GM12878 (cell line): ENCODE measurements around the gene ESYT3. TPM values are rescaled to one million over a fixed set of nuclear protein-coding genes. Genes with fewer than 3 reads are reported as not detected.

ENCODE experiments used
- ATAC-seq: fragments of 200-7000 bp; cut with Tn5 transposase; 3 replicates; pipeline ENCODE4 v1.9.1; 2020; ENCODE audit warnings: mild to moderate bottlenecking, moderate library complexity
- BruUV-seq: library from RNA; stranded (reverse); fragments of 400-500 nt; replicated peaks from 2 replicates; lab custom pipeline; 2021; lab: Mats Ljungman, UMichigan
- CTCF ChIA-PET: fragments of 300-600 bp; sonication (Branson Sonifier 250); formaldehyde crosslinking; extraction: SDS; loops from one replicate; lab custom pipeline; 2021; ENCODE audit warnings: inconsistent platforms; lab: Yijun Ruan, JAX
- POLR2A ChIA-PET: fragments of 350-600 bp; formaldehyde crosslinking; extraction: SDS; loops from one replicate; lab custom pipeline; 2021; ENCODE audit warnings: inconsistent platforms; lab: Charles Lee
- RAD21 ChIA-PET: fragments of 300-600 bp; sonication (Branson Sonifier 250); formaldehyde crosslinking; loops from one replicate; lab custom pipeline; 2023; ENCODE audit warnings: antibody characterized with exemption; ENCODE audit not compliant: unreplicated experiment; lab: Charles Lee
- SMC1A ChIA-PET: fragments of 300-600 bp; sonication (Branson Sonifier 250); formaldehyde crosslinking; loops from one replicate; lab custom pipeline; 2023; ENCODE audit not compliant: unreplicated experiment, uncharacterized antibody; lab: Charles Lee
- DNase-seq: peaks from one replicate; pipeline ENCODE4 v3.0.0-alpha.2; 2011; ENCODE audit warnings: low read depth, low spot score
- FAIRE-seq: peaks from 3 replicates; lab custom pipeline; 2011; peaks lifted over from hg19 to GRCh38; lab: Jason Lieb, UNC
- H2AFZ ChIP-seq: 2 replicates; pipeline ENCODE4 v1.6.0; 2011; ENCODE audit warnings: low read depth, low read length, control low read depth; ENCODE audit not compliant: control insufficient read depth
- H3K27ac ChIP-seq: 2 replicates; pipeline ENCODE4 v1.5.1; 2011; ENCODE audit warnings: control low read depth; ENCODE audit not compliant: control insufficient read depth, insufficient read depth
- H3K27me3 ChIP-seq, 2 experiments: replicated peaks in 1 of 2; 2 replicates each; pipeline versions ENCODE4 v1.6.0 to v1.6.1; 2011; ENCODE audit warnings: low read length in 1 of 2; ENCODE audit not compliant: control insufficient read depth in 2 of 2, insufficient read depth in 2 of 2
- H3K36me3 ChIP-seq, 2 experiments: 2 replicates each; pipeline ENCODE4 v1.5.1; 2011; ENCODE audit warnings: low read length in 1 of 2; ENCODE audit not compliant: control insufficient read depth in 2 of 2, insufficient read depth in 2 of 2
- H3K4me1 ChIP-seq: 2 replicates; pipeline ENCODE4 v1.6.1; 2011; ENCODE audit warnings: mild to moderate bottlenecking, low read length, moderate library complexity, mixed read lengths; ENCODE audit not compliant: control insufficient read depth, insufficient read depth
- H3K4me2 ChIP-seq: 2 replicates; pipeline ENCODE4 v1.6.0; 2011; ENCODE audit warnings: control low read depth; ENCODE audit not compliant: control insufficient read depth, insufficient read depth
- H3K4me3 ChIP-seq: fragments of 200-600 bp; sonication (generic); 2 replicates; pipeline ENCODE4 v1.5.1; 2016
- H3K79me2 ChIP-seq: 2 replicates; pipeline ENCODE4 v1.6.0; 2011; ENCODE audit warnings: low read length; ENCODE audit not compliant: control insufficient read depth, insufficient read depth
- H3K9ac ChIP-seq: 2 replicates; pipeline ENCODE4 v1.8.0; 2011; ENCODE audit warnings: low read length, control low read depth, mixed read lengths; ENCODE audit not compliant: control insufficient read depth, insufficient read depth
- H3K9me3 ChIP-seq: replicated peaks from 3 replicates; pipeline ENCODE4 v1.5.1; 2011; ENCODE audit warnings: mild to moderate bottlenecking, low read length; ENCODE audit not compliant: control insufficient read depth, insufficient read depth
- H4K20me1 ChIP-seq: 2 replicates; pipeline ENCODE4 v1.6.0; 2011; ENCODE audit not compliant: control insufficient read depth, insufficient read depth
- CBX3 ChIP-seq: fragments of 200-600 bp; sonication (generic); IDR thresholded peaks from 2 replicates; pipeline ENCODE4 v1.6.1; 2016; ENCODE audit warnings: low read depth, borderline replicate concordance
- CBX5 ChIP-seq: sonication (generic); IDR thresholded peaks from 2 replicates; pipeline ENCODE4 v1.6.1; 2016; ENCODE audit warnings: low read depth, moderate library complexity, mild to moderate bottlenecking, inconsistent platforms
- CTCF ChIP-seq, 3 experiments: IDR thresholded peaks in 2 of 3; conservative IDR thresholded peaks in 1 of 3; 2 replicates each; pipeline ENCODE4 v1.5.1; 2011; ENCODE audit warnings: low read depth in 3 of 3, low read length in 3 of 3, mild to moderate bottlenecking in 3 of 3, control low read depth in 2 of 3, moderate library complexity in 2 of 3, inconsistent platforms in 1 of 3, mixed read lengths in 1 of 3; ENCODE audit not compliant: control insufficient read depth in 2 of 3, insufficient read depth in 1 of 3; ENCODE audit errors: extremely low read depth in 1 of 3
- EGR1 ChIP-seq, 2 experiments: IDR thresholded peaks; 1 replicate in 1 of 2; 2 replicates in 1 of 2; pipeline ENCODE4 v1.6.1; 2011 to 2012; ENCODE audit warnings: low read depth in 2 of 2, low read length in 2 of 2, borderline replicate concordance in 1 of 2, mild to moderate bottlenecking in 1 of 2, moderate library complexity in 1 of 2
- ETV6 ChIP-seq, 2 experiments: fragments of 450-650 bp in 1 of 2; IDR thresholded peaks in 1 of 2; conservative IDR thresholded peaks in 1 of 2; 2 replicates each; pipeline ENCODE4 v1.6.1; 2014; ENCODE audit warnings: antibody characterized with exemption in 1 of 2, borderline replicate concordance in 1 of 2, low read depth in 1 of 2, mild to moderate bottlenecking in 1 of 2, moderate library complexity in 1 of 2
- HSF1 ChIP-seq: fragments of 150-350 bp; IDR thresholded peaks from 2 replicates; pipeline ENCODE4 v1.6.1; 2014; ENCODE audit warnings: mild to moderate bottlenecking, low read depth, low read length
- IRF3 ChIP-seq: fragments of 450-650 bp; IDR thresholded peaks from 2 replicates; pipeline ENCODE4 v1.6.1; 2014; ENCODE audit warnings: mild to moderate bottlenecking
- MYB ChIP-seq: fragments of 150-350 bp; IDR thresholded peaks from 2 replicates; pipeline ENCODE4 v1.6.1; 2014; ENCODE audit warnings: mild to moderate bottlenecking, low read depth, low read length, borderline replicate concordance
- NR2F1 ChIP-seq: fragments of 450-650 bp; conservative IDR thresholded peaks from 2 replicates; pipeline ENCODE4 v1.6.1; 2017; ENCODE audit warnings: mild to moderate bottlenecking
- SMC3 ChIP-seq: IDR thresholded peaks from 2 replicates; pipeline ENCODE4 v1.6.1; 2011; ENCODE audit warnings: low read length, improper control_type of control experiment, borderline replicate concordance
- SUZ12 ChIP-seq: fragments of 200-600 bp; sonication (generic); IDR thresholded peaks from one replicate; pipeline ENCODE4 v1.6.1; 2018; ENCODE audit warnings: antibody characterized with exemption, mild to moderate bottlenecking; ENCODE audit not compliant: unreplicated experiment
- YBX1 ChIP-seq: fragments of 450-650 bp; IDR thresholded peaks from 2 replicates; pipeline ENCODE4 v1.6.1; 2016; ENCODE audit warnings: antibody characterized with exemption
- ZNF24 ChIP-seq: fragments of 450-650 bp; IDR thresholded peaks from 2 replicates; pipeline ENCODE4 v1.6.1; 2017; ENCODE audit warnings: antibody characterized with exemption, mild to moderate bottlenecking
- WGBS: methylation state at CpG from one replicate; pipeline ENCODE4 v1.1.6; 2016; ENCODE audit warnings: low lambda C conversion rate; ENCODE audit not compliant: insufficient replicate concordance, insufficient coverage; ENCODE audit errors: missing lambda C conversion rate; 5-methylcytosine and 5-hydroxymethylcytosine counted together
- in situ Hi-C: fragments of 300-500 bp; cut with MboI; formaldehyde crosslinking; loops from 9 replicates; pipeline ENCODE4 v1.14.3; 2018; ENCODE audit warnings: mixed read lengths
- intact Hi-C: fragments of 100-400 bp; cut with micrococcal nuclease; formaldehyde crosslinking; loops from one replicate; pipeline ENCODE4 v1.14.2; 2022; ENCODE audit not compliant: unreplicated experiment
- polyA plus RNA-seq, 11 experiments: library from polyadenylated mRNA; depleted of rRNA in 4 of 11; unstranded in 6 of 11; stranded (reverse) in 5 of 11; fragments of >200 nt; fragmentation: Nextera tagmentation in 4 of 11; fragmentation: Illumina TruSeq in 1 of 11; extraction: Ambion mirVana in 4 of 11; extraction: Trizol in 1 of 11; gene quantifications; 1 replicate in 1 of 11; 2 replicates in 10 of 11; pipeline versions ENCODE4 v1.2.1 to v1.2.3, GENCODE V29; 2011 to 2016; ENCODE audit warnings: inconsistent platforms in 2 of 11, missing spikeins in 2 of 11, low read depth in 1 of 11
- total RNA-seq, 4 experiments: library from RNA; depleted of rRNA in 3 of 4; stranded (reverse); fragments of >200 nt in 3 of 4; fragmentation: Illumina TruSeq in 1 of 4; extraction: Trizol in 1 of 4; gene quantifications; 2 replicates each; pipeline versions ENCODE4 v1.2.1 to v1.2.3, GENCODE V29; 2013 to 2021

Gene ESYT3
- total and polyA plus RNA-seq, 10 of the 15 experiments (the other 5 are each of a cell fraction or from before 2014, with no cell fraction given), result not detected

GRCh38 chr3:138460536-138461205, 26.3 kb downstream of the ESYT3 start:
- FAIRE-seq, result no peak
- no peak overlapping the region for H3K27ac ChIP-seq
- BruUV-seq, result no TSS peak
- ChIA-PET POLR2A (no interaction called here), RAD21 (no interaction called here), SMC1A (no interaction called here), CTCF (no interaction called here)
- no peak overlapping the region for H2AFZ ChIP-seq
- H3K4me3 ChIP-seq, result no peak overlapping the region
- 24% methylated on average over 8 of the region's 8 CpGs for WGBS
- H4K20me1 ChIP-seq, result no peaks in the 10 kb centered on the region
- H3K36me3 ChIP-seq, result no peaks in the 10 kb centered on the region
- in situ Hi-C loops (no loop called here), intact Hi-C loops (no loop called here)
- H3K4me1 ChIP-seq, result no peaks in the 10 kb centered on the region
- no peaks in the 10 kb centered on the region for H3K79me2 ChIP-seq
- H3K27me3 ChIP-seq, result no peaks in the 10 kb centered on the region; a peak in 3 of 4 replicates
- no peak for ATAC-seq
- no peaks in the 10 kb centered on the region for H3K9me3 ChIP-seq
- no peak for DNase-seq
- no peak overlapping the region for H3K4me2 ChIP-seq
- TF ChIP-seq MYB, result no peak
- no peak for TF ChIP-seq CBX5
- no peak for TF ChIP-seq CTCF (IDR thresholded peaks at IDR 0.05 in 2 of 3, conservative IDR thresholded peaks at IDR 0.05 in 1 of 3; ENCODE audit: control insufficient read depth in 2 of 3, extremely low read depth in 1 of 3, insufficient read depth in 1 of 3, low read depth in 3 of 3, low read length in 3 of 3)
- TF ChIP-seq HSF1, result no peak
- TF ChIP-seq CBX3, result no peak
- TF ChIP-seq EGR1 (IDR thresholded peaks at IDR 0.05; ENCODE audit: borderline replicate concordance in 1 of 2, low read depth in 2 of 2, low read length in 2 of 2), result no peak
- no peak for TF ChIP-seq SMC3
- TF ChIP-seq IRF3, result no peak
- TF ChIP-seq NR2F1, result no peak
- no peak for TF ChIP-seq SUZ12
- TF ChIP-seq ZNF24, result no peak
- TF ChIP-seq ETV6 (conservative IDR thresholded peaks at IDR 0.05 in 1 of 2, IDR thresholded peaks at IDR 0.05 in 1 of 2; ENCODE audit: borderline replicate concordance in 1 of 2, low read depth in 1 of 2), result no peak
- TF ChIP-seq YBX1, result no peak
- H3K9ac ChIP-seq, result no peak overlapping the region
